Trophoblast cell (in vitro differentiated cells and primary cell): ENCODE data around the gene CIB2.
A peak's percentile ranks its signal among the peaks of the same experiment; 100 is the strongest.
"Not testable (repeated sequence)": the region's sequence is repeated elsewhere in the genome, so short reads cannot be mapped to it uniquely, and the experiment has no call there.

Source experiments
- DNase-seq, 2 donors: peaks; one replicate each; pipeline ENCODE4 v3.0.0-alpha.2; 2016
- H2AFZ ChIP-seq: 2 replicates; pipeline ENCODE4 v1.6.1; 2013; ENCODE audit warnings: low read length, moderate library complexity, mild to moderate bottlenecking; ENCODE audit not compliant: insufficient read depth, poor library complexity
- H2AK5ac ChIP-seq: 2 replicates; pipeline ENCODE4 v1.6.1; 2013; ENCODE audit warnings: mild to moderate bottlenecking, low read length
- H2BK120ac ChIP-seq: 2 replicates; pipeline ENCODE4 v1.6.1; 2013; ENCODE audit warnings: low read length, mild to moderate bottlenecking, moderate library complexity; ENCODE audit not compliant: insufficient read depth, poor library complexity
- H2BK12ac ChIP-seq: 2 replicates; pipeline ENCODE4 v1.6.1; 2013; ENCODE audit warnings: mild to moderate bottlenecking, low read length, moderate library complexity
- H2BK5ac ChIP-seq: 2 replicates; pipeline ENCODE4 v1.6.1; 2013; ENCODE audit warnings: low read length, low read depth, moderate library complexity, mild to moderate bottlenecking; ENCODE audit not compliant: poor library complexity
- H3K14ac ChIP-seq: 2 replicates; pipeline ENCODE4 v1.6.1; 2013; ENCODE audit warnings: mild to moderate bottlenecking, low read length
- H3K18ac ChIP-seq: 2 replicates; pipeline ENCODE4 v1.6.1; 2013; ENCODE audit warnings: mild to moderate bottlenecking, low read length
- H3K23ac ChIP-seq: 2 replicates; pipeline ENCODE4 v1.6.1; 2013; ENCODE audit warnings: low read length
- H3K27ac ChIP-seq: 2 replicates; pipeline ENCODE4 v1.5.1; 2013; ENCODE audit warnings: low read depth, mild to moderate bottlenecking, inconsistent platforms, low read length, moderate library complexity
- H3K27me3 ChIP-seq: 2 replicates; pipeline ENCODE4 v1.6.1; 2013; ENCODE audit warnings: inconsistent platforms, mild to moderate bottlenecking, low read length, moderate library complexity; ENCODE audit not compliant: insufficient read depth
- H3K36me3 ChIP-seq, 2 experiments: 1 replicate in 1 of 2; 2 replicates in 1 of 2; pipeline ENCODE4 v1.6.1; 2013; ENCODE audit warnings: low read length in 2 of 2, mild to moderate bottlenecking in 2 of 2, moderate library complexity in 1 of 2; ENCODE audit not compliant: insufficient read depth in 2 of 2, control insufficient read depth in 1 of 2
- H3K4ac ChIP-seq: 2 replicates; pipeline ENCODE4 v1.6.1; 2013; ENCODE audit warnings: low read depth, mild to moderate bottlenecking, low read length, moderate library complexity
- H3K4me1 ChIP-seq, 2 experiments: 1 replicate in 1 of 2; 2 replicates in 1 of 2; pipeline ENCODE4 v1.6.1; 2013; ENCODE audit warnings: low read length in 2 of 2, mild to moderate bottlenecking in 2 of 2, moderate library complexity in 1 of 2; ENCODE audit not compliant: insufficient read depth in 2 of 2, control insufficient read depth in 1 of 2
- H3K4me2 ChIP-seq: 2 replicates; pipeline ENCODE4 v1.6.1; 2013; ENCODE audit warnings: inconsistent platforms, mild to moderate bottlenecking, low read length, moderate library complexity
- H3K4me3 ChIP-seq: 2 replicates; pipeline ENCODE4 v1.5.1; 2013; ENCODE audit warnings: mild to moderate bottlenecking, low read depth, low read length, inconsistent platforms
- H3K79me1 ChIP-seq: one replicate; pipeline ENCODE4 v1.6.1; 2013; ENCODE audit warnings: low read length
- H3K79me2 ChIP-seq: 2 replicates; pipeline ENCODE4 v1.6.1; 2013; ENCODE audit warnings: low read length, mild to moderate bottlenecking; ENCODE audit not compliant: control insufficient read depth, insufficient read depth, poor library complexity
- H3K9ac ChIP-seq: 2 replicates; pipeline ENCODE4 v1.6.1; 2013; ENCODE audit warnings: mild to moderate bottlenecking, low read length
- H3K9me3 ChIP-seq: 2 replicates; pipeline ENCODE4 v1.6.1; 2013; ENCODE audit warnings: low read depth, mild to moderate bottlenecking, control low read depth, inconsistent platforms, low read length; ENCODE audit not compliant: insufficient read depth
- H4K12ac ChIP-seq: 2 replicates; pipeline ENCODE4 v1.6.1; 2013; ENCODE audit warnings: low read depth, mild to moderate bottlenecking, low read length, moderate library complexity
- H4K8ac ChIP-seq: 2 replicates; pipeline ENCODE4 v1.6.1; 2013; ENCODE audit warnings: low read depth, mild to moderate bottlenecking, low read length, moderate library complexity
- H4K91ac ChIP-seq: one replicate; pipeline ENCODE4 v1.6.1; 2013; ENCODE audit warnings: low read depth, mild to moderate bottlenecking, low read length, moderate library complexity
- WGBS: extraction: QIAGEN DNeasy Blood & Tissue Kit; methylation state at CpG from one replicate; pipeline ENCODE4 v1.1.7; 2013; ENCODE audit warnings: missing lambda C conversion rate; ENCODE audit not compliant: insufficient read length, insufficient coverage; ENCODE audit errors: extremely low coverage; 5-methylcytosine and 5-hydroxymethylcytosine counted together

CIB2 gene

GRCh38 chr15:78155355-78155939, 24.2 kb upstream of the CIB2 start:
- WGBS: no CpG with 5 or more reads among the region's 4 CpGs
- Histone ChIP-seq H4K8ac (no peak overlapping the region), H3K27ac (no peak overlapping the region), H2AK5ac (no peak overlapping the region), H3K14ac (no peak overlapping the region), H4K91ac (no peak overlapping the region), H2BK120ac (no peak overlapping the region), H3K9me3 (no peaks in the 10 kb centered on the region), H3K4me3 (no peak overlapping the region), H3K18ac (no peak overlapping the region), H2AFZ (no peak overlapping the region), H3K4me1 (no peaks in the 10 kb centered on the region), H3K9ac (no peak overlapping the region), H2BK5ac (no peak overlapping the region), H3K36me3 (peaks cover 3% of the 10 kb centered on the region in 2 experiments), H2BK12ac (no peak overlapping the region), H3K23ac (no peak overlapping the region), H3K4me2 (no peak overlapping the region), H3K79me1 (no peaks in the 10 kb centered on the region), H3K79me2 (no peaks in the 10 kb centered on the region), H3K27me3 (no peaks in the 10 kb centered on the region), H3K4ac (no peak overlapping the region), H4K12ac (no peak overlapping the region)
- DNase-seq: no peak

DNA sequence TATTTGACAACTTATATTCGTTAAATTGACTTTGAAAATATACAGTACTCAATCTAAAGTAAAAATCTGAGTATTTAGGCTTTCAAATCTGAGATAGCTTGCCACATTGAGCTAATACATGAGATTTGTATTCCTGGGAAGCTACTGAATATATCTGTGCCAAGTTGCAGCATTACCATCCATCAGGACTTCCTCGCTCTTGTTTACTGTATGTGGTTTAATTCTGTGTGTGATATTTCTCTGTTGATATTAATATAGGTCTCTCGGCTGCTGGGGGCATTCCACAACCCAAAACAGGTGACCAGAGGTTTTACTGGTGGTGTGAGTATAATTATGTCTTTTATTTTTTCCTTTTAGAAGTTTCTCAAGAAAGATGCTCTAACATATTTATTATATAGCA, 23.7 kb upstream of the CIB2 start:
- Histone ChIP-seq H3K4me3 (no peak overlapping the region), H3K4ac (no peak overlapping the region), H3K36me3 (peaks cover 2 to 3% of the 10 kb centered on the region in 2 experiments), H2AK5ac (no peak overlapping the region), H3K4me2 (no peak overlapping the region), H4K12ac (no peak overlapping the region), H4K91ac (no peak overlapping the region), H2AFZ (no peak overlapping the region), H3K27me3 (no peaks in the 10 kb centered on the region), H2BK12ac (no peak overlapping the region), H3K14ac (no peak overlapping the region), H2BK5ac (no peak overlapping the region), H2BK120ac (no peak overlapping the region), H3K4me1 (peaks cover 0 to 2% of the 10 kb centered on the region in 2 experiments), H3K18ac (no peak overlapping the region), H3K23ac (no peak overlapping the region), H3K79me1 (no peaks in the 10 kb centered on the region), H3K9me3 (no peaks in the 10 kb centered on the region), H3K79me2 (no peaks in the 10 kb centered on the region), H4K8ac (no peak overlapping the region), H3K27ac (no peak overlapping the region), H3K9ac (no peak overlapping the region)
- DNase-seq: no peak
- no CpG with 5 or more reads among the region's 3 CpGs for WGBS

DNA sequence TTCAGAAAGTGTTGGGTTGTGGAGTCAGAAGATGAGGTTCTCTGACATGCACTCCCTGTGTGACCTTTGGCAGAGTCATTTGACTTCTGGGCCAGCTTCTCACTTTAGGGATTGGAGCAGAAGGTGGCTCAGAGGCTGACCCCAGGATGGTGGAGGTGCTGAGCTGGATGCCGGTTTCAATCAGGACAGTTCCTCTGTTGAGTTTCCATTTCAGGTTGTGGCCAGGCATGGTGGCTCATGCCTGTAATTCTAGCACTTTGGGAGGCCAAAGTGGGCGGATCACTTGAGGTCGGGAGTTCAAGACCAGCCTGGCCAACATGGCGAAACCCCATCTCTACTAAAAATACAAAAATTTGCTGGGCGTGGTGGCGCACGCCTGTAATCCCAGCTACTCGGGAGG, 19.8 kb upstream of the CIB2 start:
- no CpG with 5 or more reads among the region's 8 CpGs for WGBS
- not testable (repeated sequence) for H3K23ac ChIP-seq, H3K9me3 ChIP-seq

GRCh38 chr15:78149805-78150751, 18.8 kb upstream of the CIB2 start:
- Histone ChIP-seq H3K14ac (peak overlapping the region; percentile 75), H4K12ac (no peak overlapping the region), H3K27ac (no peak overlapping the region), H3K18ac (peak overlapping the region; percentile 70), H3K4me1 (peaks cover 4 to 8% of the 10 kb centered on the region in 2 experiments), H3K79me2 (peaks cover 4% of the 10 kb centered on the region), H3K4me2 (peak overlapping the region; percentile 85), H3K79me1 (peaks cover 4% of the 10 kb centered on the region), H2AK5ac (no peak overlapping the region), H2BK12ac (no peak overlapping the region), H3K4ac (no peak overlapping the region), H2BK5ac (no peak overlapping the region), H2BK120ac (no peak overlapping the region), H4K91ac (peak overlapping the region; percentile 70), H3K36me3 (no peaks in the 10 kb centered on the region), H3K9ac (peak overlapping the region; percentile 83), H3K27me3 (no peaks in the 10 kb centered on the region), H2AFZ (peak overlapping the region; percentile 87), H3K23ac (no peak overlapping the region), H3K9me3 (no peaks in the 10 kb centered on the region), H3K4me3 (peak overlapping the region; percentile 93), H4K8ac (no peak overlapping the region)
- no CpG with 5 or more reads among the region's 20 CpGs for WGBS
- no peak for DNase-seq

More for the DNA sequence above, 19.8 kb upstream of the CIB2 start:
- not testable (repeated sequence) for H3K79me2 ChIP-seq, H3K4me3 ChIP-seq, H2BK5ac ChIP-seq, H3K4me2 ChIP-seq, H4K91ac ChIP-seq, H2AFZ ChIP-seq, H3K79me1 ChIP-seq, H4K8ac ChIP-seq, H4K12ac ChIP-seq, H3K9ac ChIP-seq, H3K27ac ChIP-seq, H2AK5ac ChIP-seq, H3K4ac ChIP-seq, H3K18ac ChIP-seq, H3K36me3 ChIP-seq, H3K27me3 ChIP-seq, DNase-seq, H2BK12ac ChIP-seq, H3K14ac ChIP-seq, H2BK120ac ChIP-seq, H3K4me1 ChIP-seq
